AG04450 (cell line): Measurements from ENCODE around the gene CRHBP. TPM values are rescaled to one million over a fixed set of nuclear protein-coding genes. Genes with fewer than 3 reads are reported as not detected.

Experiments used
- CTCF ChIA-PET: fragments of 300-600, 350-600 bp; formaldehyde crosslinking; extraction: SDS; loops from one replicate; lab custom pipeline; 2022; ENCODE audit warnings: antibody characterized with exemption, inconsistent platforms; lab: Charles Lee
- POLR2A ChIA-PET: fragments of 350-600 bp; formaldehyde crosslinking; extraction: SDS; loops from one replicate; lab custom pipeline; 2021; ENCODE audit warnings: antibody characterized with exemption, inconsistent platforms; lab: Yijun Ruan, JAX
- DNase-seq: peaks from one replicate; pipeline ENCODE4 v3.0.0-alpha.2; 2011; ENCODE audit warnings: low read depth, low spot score
- H3K27ac ChIP-seq: one replicate; pipeline ENCODE4 v1.5.1; 2012; ENCODE audit warnings: low read depth, low read length, control low read depth
- H3K27me3 ChIP-seq: one replicate; pipeline ENCODE4 v1.6.0; 2012; ENCODE audit warnings: low read length; ENCODE audit not compliant: control insufficient read depth, insufficient read depth
- H3K4me3 ChIP-seq: 2 replicates; pipeline ENCODE4 v1.5.1; 2011; ENCODE audit warnings: mild to moderate bottlenecking, low read depth, low read length, control low read depth
- H3K9me3 ChIP-seq: 2 replicates; pipeline ENCODE4 v1.5.1; 2012; ENCODE audit warnings: low read length; ENCODE audit not compliant: control insufficient read depth, insufficient read depth
- CTCF ChIP-seq: IDR thresholded peaks from 2 replicates; pipeline ENCODE4 v1.5.1; 2011; ENCODE audit warnings: low read depth, low read length, control low read depth, inconsistent platforms
- polyA plus RNA-seq: library from polyadenylated mRNA; depleted of rRNA; stranded (reverse); fragments of >200 nt; gene quantifications from 2 replicates; pipeline ENCODE4 v1.2.3, GENCODE V29; 2011

CRHBP gene
- polyA plus RNA-seq, 1 experiment = 0.61 TPM

- CTCF ChIA-PET = no interaction called here
- Histone ChIP-seq H3K27me3 (peaks cover 10% of the 10 kb centered on the region), H3K4me3 (no peak overlapping the region), H3K27ac (no peak overlapping the region), H3K9me3 (no peaks in the 10 kb centered on the region)
- POLR2A ChIA-PET = no interaction called here
- TF ChIP-seq CTCF = no peak
- no peak for DNase-seq
These were observed 21.9 kb downstream of the CRHBP start for GRCh38 chr5:76974785-76975184.

GRCh38 chr5:76978869-76979268 is 26.0 kb downstream of the CRHBP start:
- POLR2A ChIA-PET = no interaction called here
- Histone ChIP-seq H3K9me3 (no peaks in the 10 kb centered on the region), H3K27ac (no peak overlapping the region), H3K27me3 (peaks cover 3% of the 10 kb centered on the region), H3K4me3 (no peak overlapping the region)
- no peak for TF ChIP-seq CTCF
- DNase-seq = no peak
- CTCF ChIA-PET = no interaction called here

GRCh38 chr5:76980518-76981144 is 27.8 kb downstream of the CRHBP start:
- Histone ChIP-seq H3K27ac (no peak overlapping the region), H3K4me3 (no peak overlapping the region), H3K9me3 (no peaks in the 10 kb centered on the region), H3K27me3 (peaks cover 3% of the 10 kb centered on the region)
- DNase-seq = no peak
- POLR2A ChIA-PET = no interaction called here
- CTCF ChIA-PET = no interaction called here
- TF ChIP-seq CTCF = no peak

- H3K27ac ChIP-seq = no peak overlapping the region
- ChIA-PET CTCF (no interaction called here), POLR2A (no interaction called here)
- H3K9me3 ChIP-seq = no peaks in the 10 kb centered on the region
- no peak for TF ChIP-seq CTCF
- no peak overlapping the region for H3K4me3 ChIP-seq
- peaks cover 5% of the 10 kb centered on the region for H3K27me3 ChIP-seq
- no peak for DNase-seq
These were observed 29.6 kb downstream of the CRHBP start for GRCh38 chr5:76982450-76982849.

GRCh38 chr5:76983468-76983867 is 30.6 kb downstream of the CRHBP start:
- no peaks in the 10 kb centered on the region for H3K9me3 ChIP-seq

More at GRCh38 chr5:76983468-76983867, 30.6 kb downstream of the CRHBP start:
- no peak overlapping the region for H3K27ac ChIP-seq
- no peak for TF ChIP-seq CTCF
- DNase-seq = no peak
- ChIA-PET POLR2A (no interaction called here), CTCF (no interaction called here)
- no peak overlapping the region for H3K4me3 ChIP-seq
- H3K27me3 ChIP-seq = peaks cover 2% of the 10 kb centered on the region
